Suprapubic skin (tissue), 3 donors: Measurements from ENCODE around the gene SUPT20HL2.

Experiments used
- CTCF ChIP-seq, 2 donors: fragments of 200-600 bp in 1 of 2; fragments of 450-650 bp in 1 of 2; sonication (generic) in 1 of 2; IDR thresholded peaks; one replicate each; pipeline ENCODE4 v1.5.1; 2016 to 2019; ENCODE audit warnings: antibody characterized with exemption in 2 of 2, mild to moderate bottlenecking in 1 of 2, moderate library complexity in 1 of 2
- POLR2A ChIP-seq, 2 donors: fragments of 450-650 bp; IDR thresholded peaks; one replicate each; pipeline ENCODE4 v1.6.1; 2017; ENCODE audit warnings: antibody characterized with exemption in 2 of 2, mild to moderate bottlenecking in 2 of 2, moderate library complexity in 2 of 2

GRCh38 chrX:24332878-24333277 lies 19.0 kb upstream of the SUPT20HL2 start:
- no peak for TF ChIP-seq POLR2A (IDR thresholded peaks at IDR 0.05)
- TF ChIP-seq CTCF (IDR thresholded peaks at IDR 0.05): no peak
